GM20000 (cell line): ENCODE results near the gene ZNF518B.

ENCODE experiments used
- DNase-seq: peaks from one replicate; pipeline ENCODE4 v3.0.0; 2012; ENCODE audit warnings: low spot score
- CTCF ChIP-seq: IDR thresholded peaks from 2 replicates; pipeline ENCODE4 v1.5.1; 2012; ENCODE audit warnings: mild to moderate bottlenecking, control low read depth; ENCODE audit errors: extremely low read depth, missing control alignments

ZNF518B gene

GRCh38 chr4:10456595-10457254 is 501 bp downstream of the ZNF518B start:
- DNase-seq: peak; percentile 84
- TF ChIP-seq CTCF: no peak

- TF ChIP-seq CTCF: no peak
- peak; percentile 20 for DNase-seq
Measured at GRCh38 chr4:10456260-10456594, 999 bp downstream of the ZNF518B start.

GRCh38 chr4:10455133-10455532 is 2.1 kb downstream of the ZNF518B start:
- TF ChIP-seq CTCF: no peak
- no peak for DNase-seq

- TF ChIP-seq CTCF: no peak
- no peak for DNase-seq
Measured at GRCh38 chr4:10454726-10455125, 2.5 kb downstream of the ZNF518B start.

GRCh38 chr4:10454121-10454520 is 3.1 kb downstream of the ZNF518B start:
- no peak for DNase-seq
- no peak for TF ChIP-seq CTCF

GRCh38 chr4:10448991-10449390 is 8.2 kb downstream of the ZNF518B start:
- TF ChIP-seq CTCF: no peak

GRCh38 chr4:10442976-10443375 is 14.2 kb downstream of the ZNF518B start:
- no peak for TF ChIP-seq CTCF
- DNase-seq: no peak

More at GRCh38 chr4:10448991-10449390, 8.2 kb downstream of the ZNF518B start:
- DNase-seq: no peak
